GM12878 (cell line): ENCODE measurements around the gene NUDT14. TPM values are rescaled to one million over a fixed set of nuclear protein-coding genes. Genes with fewer than 3 reads are reported as not detected.

Experiments
- ASH2L ChIP-seq: fragments of 300-600, 200-600 bp; sonication (generic); IDR thresholded peaks from 2 replicates; pipeline ENCODE4 v1.6.1; 2017; ENCODE audit warnings: low read depth, mild to moderate bottlenecking, borderline replicate concordance
- GATAD2B ChIP-seq: fragments of 450-650 bp; conservative IDR thresholded peaks from 2 replicates; pipeline ENCODE4 v1.6.1; 2017; ENCODE audit warnings: low read depth, mild to moderate bottlenecking, moderate library complexity
- NKRF ChIP-seq: fragments of 450-650 bp; conservative IDR thresholded peaks from 2 replicates; pipeline ENCODE4 v1.6.1; 2017; ENCODE audit warnings: mild to moderate bottlenecking, moderate library complexity
- RB1 ChIP-seq: fragments of 450-650 bp; formaldehyde crosslinking; IDR thresholded peaks from 2 replicates; pipeline ENCODE4 v1.6.1; 2017; ENCODE audit warnings: mild to moderate bottlenecking, borderline replicate concordance
- SMAD1 ChIP-seq: fragments of 450-650 bp; IDR thresholded peaks from 2 replicates; pipeline ENCODE4 v1.6.1; 2018; ENCODE audit warnings: mild to moderate bottlenecking, low read depth; ENCODE audit not compliant: partially characterized antibody
- SP1 ChIP-seq: IDR thresholded peaks from one replicate; pipeline ENCODE4 v1.6.1; 2011; ENCODE audit warnings: low read depth, low read length
- SPI1 ChIP-seq: IDR thresholded peaks from 2 replicates; pipeline ENCODE4 v1.6.1; 2011; ENCODE audit warnings: low read depth, mild to moderate bottlenecking, low read length, moderate library complexity, borderline replicate concordance; ENCODE audit not compliant: insufficient read depth
- SREBF2 ChIP-seq: IDR thresholded peaks from 2 replicates; pipeline ENCODE4 v1.6.1; 2012; ENCODE audit warnings: mild to moderate bottlenecking, low read length
- TCF12 ChIP-seq: IDR thresholded peaks from 2 replicates; pipeline ENCODE4 v1.6.1; 2011; ENCODE audit warnings: low read depth, mild to moderate bottlenecking, low read length
- polyA plus RNA-seq, 11 experiments: library from polyadenylated mRNA; depleted of rRNA in 4 of 11; unstranded in 6 of 11; stranded (reverse) in 5 of 11; fragments of >200 nt; fragmentation: Nextera tagmentation in 4 of 11; fragmentation: Illumina TruSeq in 1 of 11; extraction: Ambion mirVana in 4 of 11; extraction: Trizol in 1 of 11; gene quantifications; 1 replicate in 1 of 11; 2 replicates in 10 of 11; pipeline versions ENCODE4 v1.2.1 to v1.2.3, GENCODE V29; 2011 to 2016; ENCODE audit warnings: inconsistent platforms in 2 of 11, missing spikeins in 2 of 11, low read depth in 1 of 11
- total RNA-seq, 4 experiments: library from RNA; depleted of rRNA in 3 of 4; stranded (reverse); fragments of >200 nt in 3 of 4; fragmentation: Illumina TruSeq in 1 of 4; extraction: Trizol in 1 of 4; gene quantifications; 2 replicates each; pipeline versions ENCODE4 v1.2.1 to v1.2.3, GENCODE V29; 2013 to 2021
- TF ChIP-seq, protein P1 (sequence below): IDR thresholded peaks from 2 replicates; pipeline ENCODE4 v1.6.1; 2012; ENCODE audit warnings: mild to moderate bottlenecking, low read depth, low read length

Gene NUDT14
- total and polyA plus RNA-seq, 10 of the 15 experiments (the other 5 are each of a cell fraction or from before 2014, with no cell fraction given): 0.62 to 6.8 (median 4.3) TPM; not detected in 1

GRCh38 chr14:105227346-105227745, 46.2 kb upstream of the NUDT14 start (continued):
- TF ChIP-seq, protein P1, sequence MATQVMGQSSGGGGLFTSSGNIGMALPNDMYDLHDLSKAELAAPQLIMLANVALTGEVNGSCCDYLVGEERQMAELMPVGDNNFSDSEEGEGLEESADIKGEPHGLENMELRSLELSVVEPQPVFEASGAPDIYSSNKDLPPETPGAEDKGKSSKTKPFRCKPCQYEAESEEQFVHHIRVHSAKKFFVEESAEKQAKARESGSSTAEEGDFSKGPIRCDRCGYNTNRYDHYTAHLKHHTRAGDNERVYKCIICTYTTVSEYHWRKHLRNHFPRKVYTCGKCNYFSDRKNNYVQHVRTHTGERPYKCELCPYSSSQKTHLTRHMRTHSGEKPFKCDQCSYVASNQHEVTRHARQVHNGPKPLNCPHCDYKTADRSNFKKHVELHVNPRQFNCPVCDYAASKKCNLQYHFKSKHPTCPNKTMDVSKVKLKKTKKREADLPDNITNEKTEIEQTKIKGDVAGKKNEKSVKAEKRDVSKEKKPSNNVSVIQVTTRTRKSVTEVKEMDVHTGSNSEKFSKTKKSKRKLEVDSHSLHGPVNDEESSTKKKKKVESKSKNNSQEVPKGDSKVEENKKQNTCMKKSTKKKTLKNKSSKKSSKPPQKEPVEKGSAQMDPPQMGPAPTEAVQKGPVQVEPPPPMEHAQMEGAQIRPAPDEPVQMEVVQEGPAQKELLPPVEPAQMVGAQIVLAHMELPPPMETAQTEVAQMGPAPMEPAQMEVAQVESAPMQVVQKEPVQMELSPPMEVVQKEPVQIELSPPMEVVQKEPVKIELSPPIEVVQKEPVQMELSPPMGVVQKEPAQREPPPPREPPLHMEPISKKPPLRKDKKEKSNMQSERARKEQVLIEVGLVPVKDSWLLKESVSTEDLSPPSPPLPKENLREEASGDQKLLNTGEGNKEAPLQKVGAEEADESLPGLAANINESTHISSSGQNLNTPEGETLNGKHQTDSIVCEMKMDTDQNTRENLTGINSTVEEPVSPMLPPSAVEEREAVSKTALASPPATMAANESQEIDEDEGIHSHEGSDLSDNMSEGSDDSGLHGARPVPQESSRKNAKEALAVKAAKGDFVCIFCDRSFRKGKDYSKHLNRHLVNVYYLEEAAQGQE: no peak
- TF ChIP-seq GATAD2B: no peak
- TF ChIP-seq NKRF: no peak
- TF ChIP-seq SP1: no peak
- no peak for TF ChIP-seq RB1
- TF ChIP-seq ASH2L: no peak
- TF ChIP-seq SREBF2: no peak
- TF ChIP-seq TCF12: no peak
- TF ChIP-seq SPI1: no peak
- no peak for TF ChIP-seq SMAD1
